Ishikawa (cell line): ENCODE results near the gene TAF3.

Experiments used
- EP300 ChIP-seq: IDR thresholded peaks from 2 replicates; pipeline ENCODE4 v1.6.1; 2012; ENCODE audit warnings: borderline replicate concordance
- NFIC ChIP-seq: IDR thresholded peaks from 2 replicates; pipeline ENCODE4 v1.6.1; 2012
- RAD21 ChIP-seq: IDR thresholded peaks from 2 replicates; pipeline ENCODE4 v1.6.1; 2012; ENCODE audit warnings: low read depth
- REST ChIP-seq: IDR thresholded peaks from 2 replicates; pipeline ENCODE4 v1.6.1; 2012; ENCODE audit warnings: low read depth, mild to moderate bottlenecking
- TAF1 ChIP-seq: IDR thresholded peaks from 2 replicates; pipeline ENCODE4 v1.6.1; 2012; ENCODE audit warnings: low read depth, mild to moderate bottlenecking

GRCh38 chr10:8037199-8037801 lies 219.0 kb downstream of the TAF3 start:
- TF ChIP-seq NFIC: no peak
- TF ChIP-seq RAD21: no peak
- TF ChIP-seq REST: no peak
- TF ChIP-seq TAF1: no peak
- TF ChIP-seq EP300: no peak
